ENCODE results near the gene MPV17. TPM values are rescaled to one million over a fixed set of nuclear protein-coding genes. Genes with fewer than 3 reads are reported as not detected.
A peak's percentile ranks its signal among the peaks of the same experiment; 100 is the strongest.

MPV17 gene
- total and polyA plus RNA-seq, 9 of the 15 experiments (the other 6 are each of a cell fraction or from before 2014, with no cell fraction given): 54.7 to 140 (median 70.2) TPM

- TF ChIP-seq MNT (conservative IDR thresholded peaks at IDR 0.05) (0 out of 4 replicates have a peak, but pooled peaks of 1 of the 2 experiments have one; percentile 28), SIRT6 (IDR thresholded peaks at IDR 0.05; ENCODE audit: low read depth, low read length) (no peak), CBFA2T3 (IDR thresholded peaks at IDR 0.05) (peak; percentile 77), TEAD4 (IDR thresholded peaks at IDR 0.05; ENCODE audit: low read length) (peak; percentile 60), TEAD4 (CRISPR knock-in tag; IDR thresholded peaks at IDR 0.05; ENCODE audit: borderline replicate concordance) (no peak), JUND (IDR thresholded peaks at IDR 0.05; ENCODE audit: borderline replicate concordance, low read depth, low read length) (peak; percentile 31; the same call in 1 of the 2 replicates), JUND (tag; IDR thresholded peaks at IDR 0.05; ENCODE audit: borderline replicate concordance, low read depth, low read length) (no peak; the same call in 2 of the 3 replicates), YY1 (IDR thresholded peaks at IDR 0.05; ENCODE audit: borderline replicate concordance in 1 of 3, control insufficient read depth in 1 of 3, extremely low read depth in 1 of 3, insufficient read depth in 3 of 3, insufficient read length in 1 of 3, insufficient replicate concordance in 2 of 3, low read depth in 1 of 3, low read length in 2 of 3) (no peak), CBFB (CRISPR knock-in tag; IDR thresholded peaks at IDR 0.05) (no peak), ZNF551 (CRISPR knock-in tag; IDR thresholded peaks at IDR 0.05) (no peak), KDM1A (IDR thresholded peaks at IDR 0.05) (peak; percentile 83 to 91), RNF2 (IDR thresholded peaks at IDR 0.05) (0 out of 2 replicates have a peak, but pooled peaks have one; percentile 52), TBL1XR1 (IDR thresholded peaks at IDR 0.05; ENCODE audit: low read length in 2 of 2) (peak in 1 of 2 experiments; percentile 60; a peak in 1 of 4 replicates), SMARCA4 (IDR thresholded peaks at IDR 0.05) (peak; percentile 42; the same call in 1 of the 2 replicates), ZNF507 (tag; conservative IDR thresholded peaks at IDR 0.05) (peak; percentile 68), ELF1 (tag; IDR thresholded peaks at IDR 0.05) (peak; percentile 36; the same call in 1 of the 2 replicates), MEF2D (tag; conservative IDR thresholded peaks at IDR 0.05; ENCODE audit: low read depth) (peak; percentile 70; the same call in 1 of the 2 replicates), POLR2G (IDR thresholded peaks at IDR 0.05; ENCODE audit: low read depth, low read length) (no peak), MEF2A (IDR thresholded peaks at IDR 0.05; ENCODE audit: control insufficient read depth, low read depth, low read length) (peak; percentile 75; the same call in 1 of the 2 replicates), PATZ1 (CRISPR knock-in tag; IDR thresholded peaks at IDR 0.05; ENCODE audit: borderline replicate concordance) (no peak)
- TF ChIP-seq, protein P1, sequence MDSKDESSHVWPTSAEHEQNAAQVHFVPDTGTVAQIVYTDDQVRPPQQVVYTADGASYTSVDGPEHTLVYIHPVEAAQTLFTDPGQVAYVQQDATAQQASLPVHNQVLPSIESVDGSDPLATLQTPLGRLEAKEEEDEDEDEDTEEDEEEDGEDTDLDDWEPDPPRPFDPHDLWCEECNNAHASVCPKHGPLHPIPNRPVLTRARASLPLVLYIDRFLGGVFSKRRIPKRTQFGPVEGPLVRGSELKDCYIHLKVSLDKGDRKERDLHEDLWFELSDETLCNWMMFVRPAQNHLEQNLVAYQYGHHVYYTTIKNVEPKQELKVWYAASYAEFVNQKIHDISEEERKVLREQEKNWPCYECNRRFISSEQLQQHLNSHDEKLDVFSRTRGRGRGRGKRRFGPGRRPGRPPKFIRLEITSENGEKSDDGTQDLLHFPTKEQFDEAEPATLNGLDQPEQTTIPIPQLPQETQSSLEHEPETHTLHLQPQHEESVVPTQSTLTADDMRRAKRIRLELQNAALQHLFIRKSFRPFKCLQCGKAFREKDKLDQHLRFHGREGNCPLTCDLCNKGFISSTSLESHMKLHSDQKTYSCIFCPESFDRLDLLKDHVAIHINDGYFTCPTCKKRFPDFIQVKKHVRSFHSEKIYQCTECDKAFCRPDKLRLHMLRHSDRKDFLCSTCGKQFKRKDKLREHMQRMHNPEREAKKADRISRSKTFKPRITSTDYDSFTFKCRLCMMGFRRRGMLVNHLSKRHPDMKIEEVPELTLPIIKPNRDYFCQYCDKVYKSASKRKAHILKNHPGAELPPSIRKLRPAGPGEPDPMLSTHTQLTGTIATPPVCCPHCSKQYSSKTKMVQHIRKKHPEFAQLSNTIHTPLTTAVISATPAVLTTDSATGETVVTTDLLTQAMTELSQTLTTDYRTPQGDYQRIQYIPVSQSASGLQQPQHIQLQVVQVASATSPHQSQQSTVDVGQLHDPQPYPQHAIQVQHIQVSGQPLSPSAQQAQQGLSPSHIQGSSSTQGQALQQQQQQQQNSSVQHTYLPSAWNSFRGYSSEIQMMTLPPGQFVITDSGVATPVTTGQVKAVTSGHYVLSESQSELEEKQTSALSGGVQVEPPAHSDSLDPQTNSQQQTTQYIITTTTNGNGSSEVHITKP (IDR thresholded peaks at IDR 0.05; ENCODE audit: partially characterized antibody): peak; percentile 82
Observed at GRCh38 chr2:27271631-27272340, 51.1 kb downstream of the MPV17 start (continued).

Data from K562 (cell line).